SJCRH30 (cell line): ENCODE data around the gene PPT1. TPM values are rescaled to one million over a fixed set of nuclear protein-coding genes. Genes with fewer than 3 reads are reported as not detected.

Source experiments
- DNase-seq, 2 experiments: peaks; one replicate each; pipeline ENCODE4 v3.0.0-alpha.2; 2015 to 2020
- H3K27ac ChIP-seq: fragments of 250-450 bp; sonication (Bioruptor Pico); 2 replicates; pipeline ENCODE4 v1.5.1; 2020; ENCODE audit warnings: mild to moderate bottlenecking, moderate library complexity
- H3K27me3 ChIP-seq: fragments of 250-450 bp; sonication (Bioruptor Pico); 2 replicates; pipeline ENCODE4 v1.5.1; 2020; ENCODE audit warnings: mild to moderate bottlenecking, moderate library complexity
- H3K36me3 ChIP-seq: fragments of 250-450 bp; sonication (Bioruptor Pico); 2 replicates; pipeline ENCODE4 v1.5.1; 2020; ENCODE audit warnings: mild to moderate bottlenecking, moderate library complexity
- H3K4me1 ChIP-seq: fragments of 250-450 bp; sonication (Bioruptor Pico); 2 replicates; pipeline ENCODE4 v1.5.1; 2020; ENCODE audit warnings: mild to moderate bottlenecking, moderate library complexity
- H3K4me3 ChIP-seq: fragments of 250-450 bp; sonication (Bioruptor Pico); 2 replicates; pipeline ENCODE4 v1.5.1; 2020; ENCODE audit warnings: mild to moderate bottlenecking, moderate library complexity
- H3K9me3 ChIP-seq: fragments of 250-450 bp; sonication (Bioruptor Pico); replicated peaks from 2 replicates; pipeline ENCODE4 v1.5.1; 2020; ENCODE audit warnings: mild to moderate bottlenecking, moderate library complexity
- total RNA-seq: library from RNA; depleted of rRNA; stranded (reverse); fragments of >200 nt; shearing (Covaris generic); gene quantifications from 2 replicates; pipeline ENCODE4 v1.2.3, GENCODE V29; 2014; rRNA removed

Gene PPT1
- total RNA-seq: 128 and 129 TPM in 2 replicates

GRCh38 chr1:40096977-40097782 is at the start of gene PPT1:
PPT1 (minus strand) TSS chr1:40097252; CDS start chr1:40097238, 14 bp downstream.
- H3K36me3 ChIP-seq: peaks cover 1% of the 10 kb centered on the region; the same call in 1 of the 2 replicates

GRCh38 chr1:40143891-40144575 is 47.0 kb upstream of the PPT1 start:
- Histone ChIP-seq H3K27me3 (peaks cover 14% of the 10 kb centered on the region; the same call in 1 of the 2 replicates), H3K9me3 (no peaks in the 10 kb centered on the region), H3K36me3 (no peaks in the 10 kb centered on the region), H3K4me3 (no peak overlapping the region), H3K4me1 (peaks cover 5% of the 10 kb centered on the region; the same call in 1 of the 2 replicates), H3K27ac (no peak overlapping the region)
- peak; percentile 61 to 86 for DNase-seq

More at GRCh38 chr1:40096977-40097782, at the start of gene PPT1:
- no peaks in the 10 kb centered on the region for H3K27me3 ChIP-seq
- peak within 1 kb of the TSS; percentile 89 for H3K4me3 ChIP-seq
- H3K27ac ChIP-seq: peak within 1 kb of the TSS; percentile 53
- H3K4me1 ChIP-seq: peaks cover 7% of the 10 kb centered on the region; the same call in 1 of the 2 replicates
- H3K9me3 ChIP-seq: no peaks in the 10 kb centered on the region
- DNase-seq: peak; percentile 81 to 84

- Histone ChIP-seq H3K36me3 (no peaks in the 10 kb centered on the region), H3K27me3 (peaks cover 7% of the 10 kb centered on the region; the same call in 1 of the 2 replicates), H3K4me3 (no peak overlapping the region), H3K4me1 (peaks cover 5% of the 10 kb centered on the region; the same call in 1 of the 2 replicates), H3K9me3 (no peaks in the 10 kb centered on the region), H3K27ac (no peak overlapping the region)
- peak; percentile 48 to 66 for DNase-seq
These were observed 45.0 kb upstream of the PPT1 start for GRCh38 chr1:40141878-40142535.

- H3K4me3 ChIP-seq: no peak overlapping the region
These were observed 43.3 kb upstream of the PPT1 start for GRCh38 chr1:40140211-40140973.

GRCh38 chr1:40133839-40134238 is 36.8 kb upstream of the PPT1 start:
- H3K9me3 ChIP-seq: no peaks in the 10 kb centered on the region; the same call in 1 of the 2 replicates
- no peak overlapping the region for H3K4me3 ChIP-seq
- no peaks in the 10 kb centered on the region for H3K4me1 ChIP-seq
- H3K27me3 ChIP-seq: no peaks in the 10 kb centered on the region
- no peaks in the 10 kb centered on the region for H3K36me3 ChIP-seq
- no peak overlapping the region for H3K27ac ChIP-seq
- peak in 1 of 2 experiments; percentile 11 for DNase-seq

More at GRCh38 chr1:40140211-40140973, 43.3 kb upstream of the PPT1 start:
- peak in 1 of 2 experiments; percentile 10 for DNase-seq
- Histone ChIP-seq H3K27me3 (peaks cover 7% of the 10 kb centered on the region; the same call in 1 of the 2 replicates), H3K4me1 (peaks cover 5% of the 10 kb centered on the region; the same call in 1 of the 2 replicates), H3K36me3 (no peaks in the 10 kb centered on the region), H3K27ac (no peak overlapping the region), H3K9me3 (no peaks in the 10 kb centered on the region)

- H3K4me1 ChIP-seq: no peaks in the 10 kb centered on the region
- no peak overlapping the region for H3K27ac ChIP-seq
- no peaks in the 10 kb centered on the region for H3K36me3 ChIP-seq
- no peak overlapping the region for H3K4me3 ChIP-seq
- H3K9me3 ChIP-seq: no peaks in the 10 kb centered on the region; the same call in 1 of the 2 replicates
- no peaks in the 10 kb centered on the region for H3K27me3 ChIP-seq
- no peak for DNase-seq
These were observed 36.2 kb upstream of the PPT1 start for GRCh38 chr1:40133312-40133665.

GRCh38 chr1:40132383-40133311 is 35.6 kb upstream of the PPT1 start:
- no peak for DNase-seq
- H3K4me3 ChIP-seq: no peak overlapping the region

GRCh38 chr1:40130892-40131291 is 33.8 kb upstream of the PPT1 start:
- no peaks in the 10 kb centered on the region; the same call in 1 of the 2 replicates for H3K9me3 ChIP-seq
- no peaks in the 10 kb centered on the region for H3K27me3 ChIP-seq
- no peak overlapping the region for H3K27ac ChIP-seq
- no peak overlapping the region for H3K4me3 ChIP-seq
- no peak for DNase-seq
- no peaks in the 10 kb centered on the region for H3K4me1 ChIP-seq
- H3K36me3 ChIP-seq: no peaks in the 10 kb centered on the region

More at GRCh38 chr1:40132383-40133311, 35.6 kb upstream of the PPT1 start:
- Histone ChIP-seq H3K4me1 (no peaks in the 10 kb centered on the region), H3K9me3 (no peaks in the 10 kb centered on the region; the same call in 1 of the 2 replicates), H3K27ac (no peak overlapping the region), H3K36me3 (no peaks in the 10 kb centered on the region), H3K27me3 (no peaks in the 10 kb centered on the region)

- Histone ChIP-seq H3K4me3 (no peak overlapping the region), H3K9me3 (no peaks in the 10 kb centered on the region), H3K36me3 (no peaks in the 10 kb centered on the region)
These were observed 25.8 kb upstream of the PPT1 start for GRCh38 chr1:40122855-40123254.

GRCh38 chr1:40120128-40120527 is 23.1 kb upstream of the PPT1 start:
- Histone ChIP-seq H3K27ac (no peak overlapping the region), H3K4me3 (no peak overlapping the region), H3K4me1 (no peaks in the 10 kb centered on the region), H3K36me3 (no peaks in the 10 kb centered on the region), H3K9me3 (no peaks in the 10 kb centered on the region), H3K27me3 (no peaks in the 10 kb centered on the region; the same call in 1 of the 2 replicates)
- no peak for DNase-seq

More at GRCh38 chr1:40122855-40123254, 25.8 kb upstream of the PPT1 start:
- DNase-seq: no peak
- no peaks in the 10 kb centered on the region for H3K4me1 ChIP-seq
- H3K27ac ChIP-seq: no peak overlapping the region
- H3K27me3 ChIP-seq: no peaks in the 10 kb centered on the region

GRCh38 chr1:40114400-40114799 is 17.3 kb upstream of the PPT1 start:
- Histone ChIP-seq H3K27ac (no peak overlapping the region), H3K4me3 (no peak overlapping the region), H3K4me1 (no peaks in the 10 kb centered on the region), H3K27me3 (no peaks in the 10 kb centered on the region; the same call in 1 of the 2 replicates), H3K36me3 (no peaks in the 10 kb centered on the region), H3K9me3 (peaks cover 4% of the 10 kb centered on the region; the same call in 1 of the 2 replicates)
- DNase-seq: no peak

GRCh38 chr1:40110389-40110788 is 13.3 kb upstream of the PPT1 start:
- DNase-seq: no peak
- Histone ChIP-seq H3K4me1 (no peaks in the 10 kb centered on the region), H3K27ac (no peak overlapping the region), H3K9me3 (peaks cover 4% of the 10 kb centered on the region; the same call in 1 of the 2 replicates), H3K4me3 (no peak overlapping the region), H3K27me3 (no peaks in the 10 kb centered on the region; the same call in 1 of the 2 replicates), H3K36me3 (no peaks in the 10 kb centered on the region)
